Endodermal cell (in vitro differentiated cells): Measurements from ENCODE around the gene ADH1B. TPM values are rescaled to one million over a fixed set of nuclear protein-coding genes. Genes with fewer than 3 reads are reported as not detected.

Experiments
- DNase-seq: peaks from one replicate; pipeline ENCODE4 v3.0.0-alpha.2; 2017
- H3K27ac ChIP-seq: 2 replicates; pipeline ENCODE4 v1.5.1; 2013; ENCODE audit warnings: mild to moderate bottlenecking, low read depth, low read length, moderate library complexity
- H3K27me3 ChIP-seq: 2 replicates; pipeline ENCODE4 v1.6.1; 2013; ENCODE audit warnings: mild to moderate bottlenecking, low read length, moderate library complexity; ENCODE audit not compliant: insufficient read depth, control insufficient read depth, poor library complexity, severe bottlenecking
- H3K36me3 ChIP-seq: 2 replicates; pipeline ENCODE4 v1.7.0; 2013; ENCODE audit warnings: mild to moderate bottlenecking, low read length, moderate library complexity; ENCODE audit not compliant: control insufficient read depth, insufficient read depth
- H3K4me1 ChIP-seq: one replicate; pipeline ENCODE4 v1.7.0; 2013; ENCODE audit warnings: low read length; ENCODE audit not compliant: control insufficient read depth, insufficient read depth
- H3K4me3 ChIP-seq: 2 replicates; pipeline ENCODE4 v1.5.1; 2013; ENCODE audit warnings: mild to moderate bottlenecking, low read length, moderate library complexity
- H3K9ac ChIP-seq: 2 replicates; pipeline ENCODE4 v1.6.1; 2013; ENCODE audit warnings: mild to moderate bottlenecking, low read length, moderate library complexity; ENCODE audit not compliant: poor library complexity, severe bottlenecking; ENCODE audit errors: extremely low read depth
- H3K9me3 ChIP-seq: 2 replicates; pipeline ENCODE4 v1.6.1; 2013; ENCODE audit warnings: mild to moderate bottlenecking, low read length, moderate library complexity; ENCODE audit not compliant: control insufficient read depth
- H3K27ac Mint-ChIP-seq: 2 replicates; pipeline ENCODE4 v1.8.0; 2020; ENCODE audit warnings: mixed read lengths
- H3K27me3 Mint-ChIP-seq: 2 replicates; pipeline ENCODE4 v1.8.0; 2021; ENCODE audit warnings: mild to moderate bottlenecking, mixed read lengths; ENCODE audit not compliant: insufficient read depth
- H3K36me3 Mint-ChIP-seq: 2 replicates; pipeline ENCODE4 v1.8.0; 2020; ENCODE audit warnings: low read depth, mixed read lengths
- H3K4me1 Mint-ChIP-seq: 2 replicates; pipeline ENCODE4 v1.8.0; 2020; ENCODE audit warnings: mixed read lengths
- H3K4me3 Mint-ChIP-seq: 2 replicates; pipeline ENCODE4 v1.8.0; 2020; ENCODE audit warnings: mild to moderate bottlenecking, moderate library complexity, mixed read lengths
- H3K9me3 Mint-ChIP-seq: 2 replicates; pipeline ENCODE4 v1.8.0; 2020; ENCODE audit warnings: mild to moderate bottlenecking, mixed read lengths
- CTCF ChIP-seq: fragments of 200-600 bp; sonication (generic); conservative IDR thresholded peaks from 2 replicates; pipeline ENCODE4 v1.5.0; 2021; ENCODE audit warnings: antibody characterized with exemption, mild to moderate bottlenecking
- WGBS, 2 experiments: methylation state at CpG; one replicate each; pipeline versions ENCODE4 v1.1.5 to v1.1.7; 2013; ENCODE audit warnings: missing lambda C conversion rate in 2 of 2, mixed read lengths in 1 of 2; ENCODE audit not compliant: insufficient coverage in 1 of 2, insufficient read length in 1 of 2; 5-methylcytosine and 5-hydroxymethylcytosine counted together
- total RNA-seq, 2 donors: library from RNA; stranded (reverse); fragmentation: NEBNext Ultra II Directional in 1 of 2; extraction: Animal tissue kit (Norgen Biotek cat#: 25700) in 1 of 2; gene quantifications; 2 replicates in 1 of 2; 3 replicates in 1 of 2; pipeline ENCODE4 v1.2.1, GENCODE V29; 2021

ADH1B gene
- total RNA-seq, 2 donors from 2014 or later = not detected

GRCh38 chr4:99276417-99276816 is 44.8 kb downstream of the ADH1B start:
- H3K4me1 ChIP-seq = no peaks in the 10 kb centered on the region
- H3K4me3 Mint-ChIP-seq = no peak overlapping the region
- no peak overlapping the region for H3K27ac ChIP-seq
- H3K36me3 Mint-ChIP-seq = no peaks in the 10 kb centered on the region
- H3K36me3 ChIP-seq = no peaks in the 10 kb centered on the region
- H3K4me1 Mint-ChIP-seq = no peaks in the 10 kb centered on the region
- H3K27me3 Mint-ChIP-seq = no peaks in the 10 kb centered on the region
- DNase-seq = no peak
- WGBS, 2 experiments = 86 to 94% methylated on average over 2 of the region's 2 CpGs
- no peak overlapping the region for H3K4me3 ChIP-seq
- H3K9ac ChIP-seq = no peak overlapping the region
- no peak overlapping the region for H3K27ac Mint-ChIP-seq
- TF ChIP-seq CTCF = no peak
- peaks cover 2% of the 10 kb centered on the region for H3K9me3 Mint-ChIP-seq
- no peaks in the 10 kb centered on the region for H3K9me3 ChIP-seq
- no peaks in the 10 kb centered on the region for H3K27me3 ChIP-seq

GRCh38 chr4:99275885-99276284 is 45.3 kb downstream of the ADH1B start:
- H3K36me3 Mint-ChIP-seq = no peaks in the 10 kb centered on the region
- peaks cover 3% of the 10 kb centered on the region for H3K9me3 Mint-ChIP-seq
- Histone ChIP-seq H3K36me3 (no peaks in the 10 kb centered on the region), H3K9ac (no peak overlapping the region), H3K27me3 (no peaks in the 10 kb centered on the region), H3K9me3 (no peaks in the 10 kb centered on the region), H3K4me1 (no peaks in the 10 kb centered on the region), H3K27ac (no peak overlapping the region), H3K4me3 (no peak overlapping the region)
- no peak for TF ChIP-seq CTCF
- no peaks in the 10 kb centered on the region for H3K27me3 Mint-ChIP-seq
- H3K4me1 Mint-ChIP-seq = no peaks in the 10 kb centered on the region
- no peak overlapping the region for H3K4me3 Mint-ChIP-seq
- H3K27ac Mint-ChIP-seq = no peak overlapping the region
- WGBS, 2 experiments = 63 to 85% methylated on average over 2 to 3 of the region's 3 CpGs
- no peak for DNase-seq

GRCh38 chr4:99275050-99275449 is 46.2 kb downstream of the ADH1B start:
- Histone ChIP-seq H3K4me3 (no peak overlapping the region), H3K4me1 (no peaks in the 10 kb centered on the region), H3K27me3 (no peaks in the 10 kb centered on the region), H3K9me3 (no peaks in the 10 kb centered on the region), H3K27ac (no peak overlapping the region), H3K36me3 (no peaks in the 10 kb centered on the region), H3K9ac (no peak overlapping the region)
- no peak for TF ChIP-seq CTCF
- H3K36me3 Mint-ChIP-seq = no peaks in the 10 kb centered on the region
- 92 to 100% methylated on average over 1 to 3 of the region's 5 CpGs for WGBS, 2 experiments
- H3K27ac Mint-ChIP-seq = no peak overlapping the region
- peaks cover 7% of the 10 kb centered on the region for H3K9me3 Mint-ChIP-seq
- no peaks in the 10 kb centered on the region for H3K4me1 Mint-ChIP-seq
- DNase-seq = no peak
- no peaks in the 10 kb centered on the region for H3K27me3 Mint-ChIP-seq
- no peak overlapping the region for H3K4me3 Mint-ChIP-seq
